H9 (cell line): ENCODE data around the gene RGS6. TPM values are rescaled to one million over a fixed set of nuclear protein-coding genes. Genes with fewer than 3 reads are reported as not detected.
A peak's percentile ranks its signal among the peaks of the same experiment; 100 is the strongest.

Experiments used
- DNase-seq: peaks from one replicate; pipeline ENCODE4 v3.0.0-alpha.2; 2017
- H2AFZ ChIP-seq: one replicate; pipeline ENCODE4 v1.6.1; 2013; ENCODE audit warnings: mild to moderate bottlenecking, low read length, control low read depth, moderate library complexity
- H2AK5ac ChIP-seq: 2 replicates; pipeline ENCODE4 v1.6.1; 2013; ENCODE audit warnings: low read length, control low read depth, mixed read lengths; ENCODE audit not compliant: insufficient read length
- H2BK120ac ChIP-seq: one replicate; pipeline ENCODE4 v1.6.1; 2013; ENCODE audit warnings: low read depth, mild to moderate bottlenecking, low read length, control low read depth, inconsistent platforms; ENCODE audit not compliant: poor library complexity, severe bottlenecking
- H2BK12ac ChIP-seq: 2 replicates; pipeline ENCODE4 v1.6.1; 2013; ENCODE audit warnings: low read length, control low read depth, mixed read lengths, low read depth; ENCODE audit not compliant: insufficient read length
- H2BK15ac ChIP-seq: 2 replicates; pipeline ENCODE4 v1.6.1; 2013; ENCODE audit warnings: low read depth, low read length, control low read depth
- H2BK20ac ChIP-seq: one replicate; pipeline ENCODE4 v1.6.1; 2013; ENCODE audit warnings: low read depth, mild to moderate bottlenecking, low read length, control low read depth, inconsistent platforms; ENCODE audit not compliant: poor library complexity, severe bottlenecking
- H2BK5ac ChIP-seq: 2 replicates; pipeline ENCODE4 v1.6.1; 2013; ENCODE audit warnings: low read length, control low read depth, mixed read lengths; ENCODE audit not compliant: insufficient read length
- H3K14ac ChIP-seq: 2 replicates; pipeline ENCODE4 v1.6.1; 2013; ENCODE audit warnings: low read length, control low read depth; ENCODE audit not compliant: insufficient read depth
- H3K18ac ChIP-seq: 2 replicates; pipeline ENCODE4 v1.6.1; 2013; ENCODE audit warnings: low read depth, mild to moderate bottlenecking, mixed read lengths, low read length, control low read depth; ENCODE audit not compliant: insufficient read length
- H3K23ac ChIP-seq: 2 replicates; pipeline ENCODE4 v1.6.1; 2013; ENCODE audit warnings: low read length, control low read depth, mixed read lengths, low read depth; ENCODE audit not compliant: insufficient read length
- H3K23me2 ChIP-seq: 2 replicates; pipeline ENCODE4 v1.6.1; 2013; ENCODE audit warnings: low read depth, mild to moderate bottlenecking, mixed read lengths, low read length, control low read depth; ENCODE audit not compliant: insufficient read length, poor library complexity, severe bottlenecking
- H3K27ac ChIP-seq: 2 replicates; pipeline ENCODE4 v1.5.1; 2013; ENCODE audit warnings: low read length, control low read depth, mixed read lengths, low read depth; ENCODE audit not compliant: insufficient read length
- H3K27me3 ChIP-seq: 2 replicates; pipeline ENCODE4 v1.6.1; 2013; ENCODE audit warnings: low read length, control low read depth, inconsistent platforms; ENCODE audit not compliant: insufficient read depth
- H3K4ac ChIP-seq: 2 replicates; pipeline ENCODE4 v1.6.1; 2013; ENCODE audit warnings: low read depth, mild to moderate bottlenecking, control low read depth, inconsistent platforms, low read length, moderate library complexity
- H3K4me1 ChIP-seq: 2 replicates; pipeline ENCODE4 v1.6.1; 2013; ENCODE audit warnings: low read length, control low read depth, inconsistent platforms; ENCODE audit not compliant: insufficient read depth
- H3K4me2 ChIP-seq: 2 replicates; pipeline ENCODE4 v1.6.1; 2013; ENCODE audit warnings: low read length, control low read depth, mixed read lengths; ENCODE audit not compliant: insufficient read length, insufficient read depth
- H3K56ac ChIP-seq: 2 replicates; pipeline ENCODE4 v1.6.1; 2013; ENCODE audit warnings: low read depth, mild to moderate bottlenecking, mixed read lengths, low read length, control low read depth; ENCODE audit not compliant: insufficient read length
- H3K79me1 ChIP-seq: 2 replicates; pipeline ENCODE4 v1.6.1; 2013; ENCODE audit warnings: low read depth, mild to moderate bottlenecking, moderate library complexity, low read length, control low read depth, inconsistent platforms; ENCODE audit not compliant: insufficient read depth, poor library complexity, severe bottlenecking
- H3K79me2 ChIP-seq: 2 replicates; pipeline ENCODE4 v1.6.1; 2013; ENCODE audit warnings: low read length, control low read depth, inconsistent platforms; ENCODE audit not compliant: insufficient read depth
- H3K9ac ChIP-seq: 2 replicates; pipeline ENCODE4 v1.6.1; 2013; ENCODE audit warnings: low read length, control low read depth, mixed read lengths; ENCODE audit not compliant: insufficient read length; ENCODE audit errors: extremely low read depth
- H3K9me3 ChIP-seq: one replicate; pipeline ENCODE4 v1.6.1; 2013; ENCODE audit warnings: low read depth, low read length, inconsistent platforms; ENCODE audit not compliant: control insufficient read depth
- H3T11ph ChIP-seq: one replicate; pipeline ENCODE4 v1.6.1; 2013; ENCODE audit warnings: mild to moderate bottlenecking, low read length, control low read depth, inconsistent platforms
- H4K20me1 ChIP-seq: one replicate; pipeline ENCODE4 v1.6.1; 2013; ENCODE audit not compliant: control insufficient read depth, insufficient read length, insufficient read depth
- H4K5ac ChIP-seq: 2 replicates; pipeline ENCODE4 v1.6.1; 2013; ENCODE audit warnings: low read depth, mild to moderate bottlenecking, mixed read lengths, low read length, control low read depth; ENCODE audit not compliant: insufficient read length
- H4K8ac ChIP-seq: replicated peaks from 2 replicates; pipeline ENCODE4 v1.6.1; 2013; ENCODE audit warnings: low read length, control low read depth, mixed read lengths, low read depth; ENCODE audit not compliant: insufficient read length
- H4K91ac ChIP-seq: 2 replicates; pipeline ENCODE4 v1.6.1; 2013; ENCODE audit warnings: low read depth, mild to moderate bottlenecking, moderate library complexity, mixed read lengths, low read length, control low read depth; ENCODE audit not compliant: insufficient read length
- H3K27ac Mint-ChIP-seq, 3 experiments: 2 replicates in 2 of 3; 3 replicates in 1 of 3; pipeline ENCODE4 v1.8.0; 2020 to 2021; ENCODE audit warnings: mixed read lengths in 3 of 3, mild to moderate bottlenecking in 1 of 3, moderate library complexity in 1 of 3
- H3K27me3 Mint-ChIP-seq: 2 replicates; pipeline ENCODE4 v1.8.0; 2021; ENCODE audit warnings: low read depth, mild to moderate bottlenecking, moderate library complexity, mixed read lengths
- H3K36me3 Mint-ChIP-seq, 3 experiments: 2 replicates in 2 of 3; 3 replicates in 1 of 3; pipeline ENCODE4 v1.8.0; 2020 to 2021; ENCODE audit warnings: low read depth in 3 of 3, mixed read lengths in 3 of 3; ENCODE audit not compliant: insufficient read depth in 1 of 3
- H3K4me1 Mint-ChIP-seq, 2 experiments: 2 replicates each; pipeline ENCODE4 v1.8.0; 2020; ENCODE audit warnings: mixed read lengths in 2 of 2
- H3K4me3 Mint-ChIP-seq, 2 experiments: 2 replicates in 1 of 2; 3 replicates in 1 of 2; pipeline ENCODE4 v1.8.0; 2020 to 2021; ENCODE audit warnings: mild to moderate bottlenecking in 2 of 2, mixed read lengths in 2 of 2, moderate library complexity in 1 of 2
- H3K9me3 Mint-ChIP-seq, 2 experiments: 2 replicates in 1 of 2; 3 replicates in 1 of 2; pipeline ENCODE4 v1.8.0; 2020; ENCODE audit warnings: mild to moderate bottlenecking in 2 of 2, mixed read lengths in 2 of 2, moderate library complexity in 1 of 2
- WGBS: extraction: QIAGEN DNeasy Blood & Tissue Kit; methylation state at CpG from one replicate; pipeline ENCODE4 v1.1.7; 2013; ENCODE audit warnings: missing lambda C conversion rate, low lambda C conversion rate, mixed read lengths; ENCODE audit not compliant: insufficient read length; ENCODE audit errors: extremely low coverage; 5-methylcytosine and 5-hydroxymethylcytosine counted together
- total RNA-seq: library from RNA; stranded (reverse); gene quantifications from 2 replicates; pipeline ENCODE4 v1.2.1, GENCODE V29; 2021
- TF ChIP-seq, protein P1 (sequence below): fragments of 200-600 bp; sonication (generic); conservative IDR thresholded peaks from 3 replicates; pipeline ENCODE4 v1.8.0; 2021; ENCODE audit warnings: antibody characterized with exemption, mild to moderate bottlenecking

Gene RGS6
- total RNA-seq, 1 experiment from 2014 or later, result 3.0 TPM

DNA sequence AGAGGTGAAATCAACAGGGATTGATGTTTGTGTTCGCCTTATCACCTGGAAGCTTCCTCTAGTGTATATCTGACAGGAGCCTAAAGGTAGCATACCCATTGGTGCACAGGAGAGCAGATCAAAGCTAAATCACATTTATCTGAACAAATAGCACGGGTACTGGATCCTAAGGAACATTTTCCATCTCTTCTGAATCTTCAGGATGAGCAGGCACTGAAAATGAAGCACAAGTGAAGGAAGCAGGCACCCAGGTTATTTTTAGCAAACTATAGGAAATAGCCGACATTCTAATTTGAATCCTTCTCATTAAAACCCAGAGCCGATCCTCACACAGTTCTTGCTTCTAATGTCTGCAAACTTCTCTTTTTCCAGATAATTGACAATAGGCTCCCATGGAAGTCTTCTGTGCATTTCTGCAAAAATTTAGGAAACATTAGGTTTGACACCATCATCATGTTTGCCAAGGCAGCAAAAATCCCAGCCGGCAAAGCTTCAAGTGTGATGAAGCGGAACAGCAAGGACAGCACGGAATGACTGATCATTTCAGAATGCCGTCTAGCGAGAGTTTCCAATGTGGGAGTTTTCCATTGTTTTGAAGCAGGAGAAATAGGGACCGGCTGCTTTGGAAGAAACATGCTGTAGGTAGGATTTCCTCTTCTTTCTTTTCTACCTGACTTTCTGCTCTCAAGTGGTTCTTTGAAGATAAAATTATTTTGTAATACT, 24.3 kb upstream of the RGS6 start:
- Histone ChIP-seq H3K23me2 (no peaks in the 10 kb centered on the region), H3K4me2 (no peak overlapping the region), H2BK20ac (no peak overlapping the region), H2BK5ac (no peak overlapping the region), H3K79me1 (no peaks in the 10 kb centered on the region), H3K9ac (peak overlapping the region; percentile 8), H3K9me3 (no peaks in the 10 kb centered on the region), H3K18ac (no peak overlapping the region), H2AFZ (no peak overlapping the region), H4K91ac (no peak overlapping the region), H3T11ph (no peak overlapping the region), H3K23ac (no peak overlapping the region), H2AK5ac (no peak overlapping the region), H2BK15ac (no peak overlapping the region), H3K4ac (no peak overlapping the region), H3K27me3 (no peaks in the 10 kb centered on the region), H3K56ac (no peak overlapping the region), H3K27ac (no peak overlapping the region), H2BK120ac (no peak overlapping the region), H4K5ac (no peak overlapping the region), H4K8ac (no peak overlapping the region), H2BK12ac (no peak overlapping the region), H3K14ac (no peak overlapping the region), H3K79me2 (no peaks in the 10 kb centered on the region), H4K20me1 (no peaks in the 10 kb centered on the region), H3K4me1 (peaks cover 2% of the 10 kb centered on the region; the same call in 1 of the 2 replicates)
- WGBS, result no CpG with 5 or more reads among the region's 10 CpGs
- Mint-ChIP-seq H3K27me3 (no peaks in the 10 kb centered on the region), H3K27ac (no peak overlapping the region), H3K4me3 (no peak overlapping the region), H3K9me3 (no peaks in the 10 kb centered on the region), H3K36me3 (no peaks in the 10 kb centered on the region; a peak in 1 of 7 replicates), H3K4me1 (peaks cover 4% of the 10 kb centered on the region in 2 experiments)
- TF ChIP-seq, protein P1, sequence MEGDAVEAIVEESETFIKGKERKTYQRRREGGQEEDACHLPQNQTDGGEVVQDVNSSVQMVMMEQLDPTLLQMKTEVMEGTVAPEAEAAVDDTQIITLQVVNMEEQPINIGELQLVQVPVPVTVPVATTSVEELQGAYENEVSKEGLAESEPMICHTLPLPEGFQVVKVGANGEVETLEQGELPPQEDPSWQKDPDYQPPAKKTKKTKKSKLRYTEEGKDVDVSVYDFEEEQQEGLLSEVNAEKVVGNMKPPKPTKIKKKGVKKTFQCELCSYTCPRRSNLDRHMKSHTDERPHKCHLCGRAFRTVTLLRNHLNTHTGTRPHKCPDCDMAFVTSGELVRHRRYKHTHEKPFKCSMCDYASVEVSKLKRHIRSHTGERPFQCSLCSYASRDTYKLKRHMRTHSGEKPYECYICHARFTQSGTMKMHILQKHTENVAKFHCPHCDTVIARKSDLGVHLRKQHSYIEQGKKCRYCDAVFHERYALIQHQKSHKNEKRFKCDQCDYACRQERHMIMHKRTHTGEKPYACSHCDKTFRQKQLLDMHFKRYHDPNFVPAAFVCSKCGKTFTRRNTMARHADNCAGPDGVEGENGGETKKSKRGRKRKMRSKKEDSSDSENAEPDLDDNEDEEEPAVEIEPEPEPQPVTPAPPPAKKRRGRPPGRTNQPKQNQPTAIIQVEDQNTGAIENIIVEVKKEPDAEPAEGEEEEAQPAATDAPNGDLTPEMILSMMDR, result no peak
- DNase-seq, result no peak
